CD4-positive, alpha-beta T cell treated with Interleukin-1 beta for 1 hour (primary cell): ENCODE results near the gene RFNG.

Source experiments
- DNase-seq, 2 donors: peaks; one replicate each; pipeline ENCODE4 v3.0.0-alpha.2; 2020 to 2022

Gene RFNG

GRCh38 chr17:82023447-82024241, 28.0 kb downstream of the RFNG start:
- no peak for DNase-seq

- DNase-seq = peak; percentile 100
Measured at GRCh38 chr17:82022981-82023446, 28.6 kb downstream of the RFNG start, which contains the start of gene LRRC45. LRRC45 (plus strand) TSS chr17:82023305; CDS start chr17:82023644, 339 bp downstream.

GRCh38 chr17:82022310-82022980, 29.2 kb downstream of the RFNG start, which contains the start of gene CENPX:
CENPX (minus strand) TSS chr17:82022878; CDS start chr17:82022861, 17 bp downstream.
- DNase-seq = no peak

DNA sequence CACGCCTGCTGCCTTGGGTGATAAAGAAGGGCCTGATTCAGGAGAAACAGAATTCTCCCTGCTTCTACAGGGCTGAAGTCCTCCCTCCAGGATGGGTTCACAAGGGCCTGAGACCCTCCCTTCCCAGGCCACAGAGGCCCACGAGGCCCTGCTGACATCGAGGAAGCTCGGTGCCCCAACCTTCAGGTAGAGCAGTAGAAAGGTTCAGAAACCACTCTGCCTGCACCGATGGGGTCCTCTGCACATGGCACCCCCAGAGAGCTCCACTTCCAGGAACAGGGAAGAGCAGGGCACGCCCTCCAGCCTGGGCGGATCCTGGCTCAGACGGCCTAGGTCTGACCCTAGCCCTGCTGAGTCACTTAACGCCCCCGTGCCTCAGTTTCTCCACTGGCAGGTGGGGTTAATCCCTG, 29.7 kb downstream of the RFNG start:
- no peak for DNase-seq

DNA sequence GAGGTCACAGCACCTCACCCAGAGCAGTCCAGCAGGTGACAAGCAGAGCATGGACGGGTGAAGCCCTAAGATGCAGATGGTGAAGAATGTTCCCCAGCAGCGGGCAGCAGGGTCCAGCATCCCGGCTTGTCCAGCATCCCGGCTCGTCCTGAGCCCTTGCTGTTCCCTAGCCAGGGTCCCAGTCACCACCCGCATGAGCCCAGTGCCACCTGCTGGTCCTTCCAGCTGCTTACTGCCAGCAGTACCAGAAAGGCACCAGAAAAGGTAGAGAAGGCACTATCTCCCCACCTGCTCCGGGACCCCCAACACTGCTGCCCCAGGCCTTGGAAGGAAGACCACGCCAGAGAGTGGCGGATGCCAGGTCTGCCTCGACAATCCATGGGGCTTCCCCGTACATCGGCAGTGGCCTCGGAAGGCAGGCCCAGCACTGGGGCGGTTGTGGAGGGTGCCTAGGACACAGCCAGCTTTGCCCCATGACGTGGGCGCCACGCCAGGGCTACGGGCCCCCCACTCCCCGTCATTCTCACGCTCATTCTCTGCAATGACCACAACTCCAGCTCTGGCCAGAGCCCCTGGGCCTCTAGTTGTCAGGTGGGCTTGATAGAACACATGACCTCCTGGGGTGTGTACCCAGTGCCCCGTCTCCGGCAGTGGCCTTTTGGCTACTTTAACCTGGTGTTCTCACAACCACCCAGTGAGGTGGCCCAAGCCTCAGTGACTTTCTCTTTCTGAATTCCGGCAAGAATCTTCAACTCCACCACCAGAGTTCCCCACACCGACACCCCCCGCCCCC, 30.3 kb downstream of the RFNG start:
- peak; percentile 63 to 64 for DNase-seq

GRCh38 chr17:82020572-82021106, 31.0 kb downstream of the RFNG start:
- DNase-seq = no peak

DNA sequence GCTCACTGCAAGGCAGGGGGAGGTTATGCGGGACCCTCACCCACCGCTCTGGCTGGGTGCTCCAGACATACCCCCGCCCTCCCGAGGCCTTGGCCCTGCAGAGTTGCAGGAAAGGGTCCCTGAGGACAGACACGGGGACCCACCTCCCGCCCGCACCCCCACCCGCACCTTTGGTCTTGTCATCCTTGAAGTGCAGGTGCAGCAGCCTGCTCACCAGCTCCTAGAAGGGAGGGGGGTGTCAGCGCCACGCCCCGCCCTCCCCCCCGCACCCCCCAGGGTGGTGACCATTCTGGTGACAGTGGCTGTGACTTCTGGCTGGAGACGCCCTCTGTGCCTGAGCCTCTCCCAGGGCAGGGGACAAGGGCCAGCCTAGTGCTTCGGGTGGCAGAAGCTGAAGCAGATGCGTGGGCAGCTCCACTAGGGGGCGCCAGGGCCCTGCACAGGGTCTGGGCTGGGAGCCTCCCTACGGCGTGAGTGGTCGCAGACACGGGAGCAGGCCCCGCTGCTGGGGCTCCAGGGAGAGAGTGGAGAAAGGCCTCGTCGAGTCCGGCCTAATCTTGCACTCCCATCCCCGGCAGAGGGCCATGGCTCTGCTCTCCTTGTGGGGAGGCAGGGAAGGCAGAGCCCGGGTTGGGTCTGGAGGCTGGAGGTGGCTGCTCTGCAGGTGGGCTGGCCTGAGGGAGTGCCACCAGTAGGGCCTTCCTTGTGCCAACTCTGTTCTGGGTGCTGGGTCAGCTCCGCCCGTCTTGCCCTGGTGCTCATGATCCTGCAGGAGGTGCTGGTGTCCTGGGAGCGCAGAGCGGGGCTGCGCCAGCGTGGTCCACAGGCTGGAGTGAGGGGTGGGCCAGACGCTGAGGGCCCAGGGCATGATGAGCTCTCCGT, 31.7 kb downstream of the RFNG start:
- peak; percentile 58 to 59 for DNase-seq

- DNase-seq = no peak
Measured at GRCh38 chr17:82018989-82019689, 32.5 kb downstream of the RFNG start.

DNA sequence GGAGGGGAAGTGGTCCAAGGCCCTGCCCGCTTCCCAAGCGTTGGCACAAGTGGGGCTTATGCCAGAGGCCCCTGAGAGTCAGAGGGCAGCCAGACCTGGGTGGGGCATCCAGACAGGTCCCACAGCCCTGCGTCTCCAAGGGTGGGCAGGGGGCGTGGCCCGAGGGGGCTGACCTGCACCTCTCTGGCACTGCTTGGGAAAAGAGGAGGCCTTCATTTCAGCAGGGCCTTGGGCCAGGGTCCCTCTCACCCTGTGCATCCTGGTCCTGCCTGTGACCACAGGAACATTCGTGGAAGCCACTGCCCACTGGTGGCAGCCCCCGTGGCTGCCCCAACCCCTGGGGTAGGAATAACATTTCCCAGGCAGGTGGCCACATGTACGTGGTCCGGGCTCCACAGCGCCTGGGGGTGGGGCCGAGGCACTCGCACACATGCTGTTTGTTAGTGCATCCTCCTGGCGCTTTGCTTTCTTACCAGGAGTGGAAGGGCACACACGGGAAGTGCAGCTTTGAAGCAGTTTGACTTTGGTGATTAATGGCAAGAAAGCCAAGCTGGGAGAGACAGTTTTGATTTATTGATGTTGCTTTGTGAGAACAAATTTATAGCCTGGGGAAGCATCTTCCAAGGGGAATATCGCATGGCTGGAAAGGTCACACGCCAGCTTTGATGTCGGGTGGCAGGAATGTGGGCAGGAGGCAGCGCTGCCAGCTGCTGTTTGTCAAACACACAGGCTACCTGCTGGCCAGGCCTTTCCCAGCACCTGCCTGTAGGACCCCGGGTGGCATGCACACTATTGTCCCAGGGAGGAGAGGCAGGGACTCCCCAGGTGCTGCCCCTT, 33.2 kb downstream of the RFNG start:
- no peak for DNase-seq

DNA sequence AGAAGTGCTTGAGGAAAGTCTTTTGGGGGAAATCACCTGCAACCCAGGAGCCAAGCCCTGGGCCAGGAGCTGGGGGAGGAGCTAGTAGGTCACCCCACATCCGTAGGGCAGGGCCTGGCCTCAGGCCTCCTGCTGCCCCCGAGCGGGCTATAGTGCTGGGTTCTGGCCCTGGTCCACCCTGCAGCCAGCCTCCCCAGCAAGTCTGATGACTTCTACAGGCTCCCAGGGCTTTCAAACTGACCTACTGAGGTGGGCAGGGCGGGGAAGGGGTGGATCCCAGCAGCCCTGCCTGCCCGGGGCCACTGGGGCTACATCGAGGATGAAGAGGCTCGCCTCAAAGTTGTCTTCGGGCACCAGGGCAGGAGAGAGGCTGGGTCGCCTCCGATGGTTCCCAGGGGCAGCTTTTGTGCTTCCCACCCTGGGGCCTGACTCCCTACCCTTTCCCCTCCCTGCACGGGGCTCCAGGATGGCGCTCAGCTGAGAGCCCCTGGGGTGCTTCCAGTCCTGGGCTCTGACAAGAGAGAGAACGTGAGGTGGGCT, 33.9 kb downstream of the RFNG start:
- no peak for DNase-seq

DNA sequence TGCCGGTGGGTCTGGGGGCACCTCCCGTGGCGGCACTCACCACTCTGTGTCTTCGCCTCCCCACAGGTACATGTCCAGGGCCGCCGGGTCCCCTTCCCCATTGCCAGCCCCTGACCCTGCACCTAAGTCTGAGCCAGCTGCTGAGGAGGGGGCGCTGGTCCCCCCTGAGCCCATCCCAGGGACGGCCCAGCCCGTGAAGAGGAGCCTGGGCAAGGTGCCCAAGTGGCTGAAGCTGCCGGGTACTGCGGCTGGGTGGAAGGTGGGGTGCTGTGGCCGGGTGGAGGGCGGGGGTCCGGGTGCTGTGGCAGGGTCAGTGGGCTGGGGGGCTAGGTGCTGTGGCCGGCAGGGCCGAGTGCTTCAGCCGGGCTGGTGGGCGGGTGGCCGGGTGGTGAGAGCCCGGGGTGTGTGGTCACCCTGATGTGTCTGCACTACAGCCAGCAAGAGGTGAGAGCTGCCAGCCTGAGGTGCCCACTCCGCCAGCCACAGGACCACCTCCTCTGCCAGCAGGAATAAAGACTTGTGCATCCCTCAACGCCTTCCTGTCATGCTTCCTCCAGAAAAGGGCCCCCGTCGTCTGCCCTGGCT, 34.6 kb downstream of the RFNG start:
- no peak for DNase-seq

DNA sequence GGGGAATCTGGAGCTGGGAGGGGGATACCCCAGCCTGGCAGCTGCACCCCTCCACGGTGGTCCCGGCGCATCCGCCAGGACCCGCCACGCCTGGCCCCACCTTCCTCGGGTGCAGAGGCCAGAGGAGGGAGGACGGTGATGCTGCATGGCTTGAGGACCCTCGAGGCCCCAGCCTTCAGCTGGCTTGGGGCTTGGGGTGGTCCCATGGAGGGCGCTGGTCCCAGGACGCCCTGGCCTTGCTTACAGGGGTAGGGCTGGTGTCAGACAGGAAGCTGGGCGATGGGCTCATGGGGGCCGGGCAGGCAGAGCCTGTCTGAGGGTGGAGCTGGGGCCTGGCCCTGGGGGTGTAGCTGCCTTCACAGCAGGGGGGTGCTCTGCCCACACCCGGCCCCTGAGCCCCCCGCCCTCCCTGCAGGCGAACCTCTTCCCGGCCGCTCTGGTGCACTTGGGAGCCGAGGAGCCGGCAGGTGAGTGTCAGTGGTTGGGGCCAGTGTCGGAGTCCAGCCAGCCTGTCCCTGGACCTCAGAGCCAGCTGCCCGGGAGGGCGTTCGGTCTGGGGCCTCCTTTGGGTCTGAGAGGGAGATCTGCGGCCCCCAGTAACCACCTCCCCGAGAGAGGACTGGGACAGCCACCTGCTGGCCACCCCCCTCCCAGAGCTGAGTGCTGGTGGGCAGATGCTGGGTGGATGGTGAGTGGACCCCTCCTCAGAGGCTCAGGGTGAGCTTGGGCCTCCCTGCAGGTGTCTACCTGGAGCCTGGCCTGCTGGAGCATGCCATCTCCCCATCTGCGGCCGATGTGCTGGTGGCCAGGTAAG, 35.3 kb downstream of the RFNG start:
- no peak for DNase-seq

DNA sequence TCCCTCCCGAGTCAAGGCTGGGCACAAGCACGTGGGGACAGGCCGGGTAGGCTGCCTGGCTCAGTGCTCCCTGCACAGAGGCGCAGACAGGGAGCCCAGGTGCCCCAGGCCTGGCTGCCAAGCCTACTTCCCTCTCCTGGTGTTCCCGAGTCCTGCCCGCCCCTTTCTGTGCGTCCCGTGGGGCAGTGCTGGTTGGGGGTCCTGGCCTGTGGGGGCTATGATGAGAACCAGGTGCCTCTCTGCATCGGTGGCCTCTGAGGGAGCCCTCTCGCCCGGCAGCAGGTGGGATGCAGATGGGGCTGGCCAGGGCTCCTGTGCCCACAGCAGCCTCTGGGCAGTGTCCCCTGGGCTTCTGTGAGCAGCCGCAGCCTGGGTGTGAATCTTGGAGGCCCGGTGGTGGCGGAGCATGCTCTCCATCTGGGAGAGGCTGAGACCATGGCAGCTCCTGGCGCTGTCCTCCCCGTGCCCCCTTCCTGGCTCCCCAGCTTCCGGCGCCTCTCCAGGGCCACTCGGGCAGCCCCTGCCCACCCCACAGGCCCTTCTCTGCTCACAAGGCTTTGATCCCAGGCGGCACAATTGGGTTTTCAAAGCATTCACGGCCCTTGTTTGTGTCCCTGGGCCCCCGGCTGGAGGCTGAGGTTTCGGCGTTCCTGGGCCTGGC, 36.2 kb downstream of the RFNG start:
- DNase-seq = no peak

DNA sequence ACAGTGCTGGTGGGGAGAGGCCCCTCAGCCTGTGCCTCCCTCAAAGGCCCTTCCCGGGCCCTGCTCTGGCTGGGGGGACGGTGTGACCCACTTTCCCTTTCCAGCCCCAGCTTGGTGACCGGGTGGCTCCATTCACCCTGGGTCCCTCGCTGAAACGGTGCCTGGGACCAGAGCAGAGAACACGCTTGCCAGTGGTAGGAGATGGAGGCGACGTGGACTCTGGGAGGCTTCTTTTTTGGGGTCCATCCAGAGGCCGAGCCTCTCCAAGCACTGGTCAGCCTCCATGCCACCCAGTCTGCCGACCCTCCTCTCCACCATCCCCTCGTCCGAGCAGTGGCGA, 36.7 kb downstream of the RFNG start:
- DNase-seq = no peak

GRCh38 chr17:82014432-82014831, 37.2 kb downstream of the RFNG start:
- DNase-seq = no peak

DNA sequence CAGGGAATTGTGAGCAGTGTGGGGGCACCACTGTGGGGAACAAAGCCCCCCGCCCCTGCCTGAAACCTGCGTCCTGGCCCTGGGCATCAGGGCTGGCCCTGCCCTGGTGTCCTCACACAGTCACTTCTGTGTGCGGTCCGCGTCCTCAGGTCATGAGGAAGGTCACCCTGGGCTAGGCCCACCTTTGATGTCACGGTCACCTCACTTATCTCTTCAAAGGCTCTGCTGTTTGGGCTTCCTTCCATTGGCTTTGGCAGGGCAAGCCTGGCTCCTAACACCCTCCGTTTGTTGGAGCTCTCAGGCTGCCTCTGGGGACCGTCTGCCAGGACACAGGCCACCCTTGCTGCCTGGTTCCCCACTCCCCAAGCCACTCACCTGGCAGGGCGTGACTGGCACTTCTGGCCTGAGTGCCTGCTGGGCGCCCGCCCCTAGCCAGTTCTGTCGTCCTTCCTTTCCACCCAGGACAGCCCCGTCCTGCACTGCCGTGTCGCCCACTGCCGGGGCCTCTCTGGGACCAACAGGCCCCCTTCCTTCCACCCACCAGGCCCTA, 37.8 kb downstream of the RFNG start:
- DNase-seq = no peak

DNA sequence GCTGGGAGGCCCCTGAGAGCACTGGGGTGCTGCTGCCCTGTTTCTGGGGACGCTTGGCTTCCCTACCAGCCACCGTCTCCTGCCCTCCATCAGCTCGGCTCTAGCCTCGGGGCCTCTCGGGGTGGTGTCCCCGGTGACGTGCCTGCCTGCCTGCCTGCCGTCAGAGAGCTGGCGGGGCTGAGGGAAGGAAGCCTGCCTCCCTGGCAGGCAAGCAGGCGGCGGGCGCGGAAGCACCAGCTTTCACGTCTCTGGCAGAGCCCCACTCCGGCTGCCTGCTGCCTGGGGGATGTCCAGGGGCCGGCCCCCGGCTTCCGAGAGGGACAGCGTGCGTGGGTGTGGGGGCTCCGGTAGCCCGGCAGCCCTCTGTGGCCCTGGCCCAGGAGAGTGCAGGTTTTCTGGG, 38.3 kb downstream of the RFNG start:
- no peak for DNase-seq
